GM19043 (cell line): Measurements from ENCODE around the gene ARL11.

Source experiments
- ATAC-seq: cut with Tn5 transposase; IDR thresholded peaks from one replicate; pipeline ENCODE4 v1.9.1; 2021; ENCODE audit warnings: low read depth; ENCODE audit not compliant: unreplicated experiment

The ARL11 gene

DNA sequence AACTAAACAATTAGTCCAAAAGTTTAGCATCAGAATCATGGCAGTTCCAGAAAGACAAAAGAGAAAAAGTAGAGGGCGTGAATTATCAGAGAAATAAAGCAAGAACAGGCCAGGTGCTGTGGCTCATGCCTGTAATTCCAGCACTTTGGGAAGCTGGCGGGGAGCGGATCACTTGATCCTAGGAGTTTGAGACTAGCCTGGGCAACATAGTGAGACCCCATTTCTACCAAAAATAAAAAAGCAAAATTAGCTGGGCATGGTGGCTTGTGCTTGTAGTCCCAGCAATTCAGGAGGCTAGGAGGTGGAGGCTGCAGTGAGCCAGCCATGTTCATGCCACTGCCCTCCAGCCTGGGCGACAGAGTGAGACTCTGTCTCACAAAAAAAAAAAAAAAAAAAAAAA is 18.4 kb downstream of the ARL11 start:
- ATAC-seq, result no peak

DNA sequence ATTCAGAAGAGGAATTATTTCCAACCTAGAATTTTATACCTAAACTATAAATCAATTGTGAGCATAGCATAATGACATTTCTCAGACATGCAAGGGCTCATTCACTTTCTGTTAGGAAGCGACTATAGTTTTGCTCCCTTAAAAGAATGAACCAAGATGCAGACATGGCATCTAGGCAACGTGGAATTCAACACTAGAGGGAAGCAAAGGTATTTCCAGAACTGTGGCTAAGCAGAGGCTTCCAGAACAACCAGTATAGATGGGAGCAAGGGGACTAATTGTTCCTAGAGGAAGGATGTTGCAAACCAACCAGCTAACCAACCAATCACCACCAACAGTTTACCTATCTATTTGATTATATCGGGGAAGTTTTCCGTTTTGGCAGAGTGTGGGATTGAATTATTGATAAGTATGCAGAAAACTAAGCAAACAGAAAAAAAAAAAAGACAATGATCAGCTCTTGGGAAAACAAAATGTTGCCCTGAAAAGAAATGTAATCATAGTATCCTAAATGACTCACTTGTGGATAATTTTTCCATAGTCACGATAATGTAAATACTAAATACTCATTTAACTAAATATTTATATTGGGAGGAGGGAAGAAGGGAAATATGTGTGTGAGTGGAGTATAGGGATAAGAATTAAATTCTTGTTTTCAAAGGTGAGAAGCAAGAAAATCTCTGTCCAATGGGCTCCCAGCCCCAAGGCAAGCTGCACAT is 21.1 kb downstream of the ARL11 start:
- ATAC-seq, result no peak

DNA sequence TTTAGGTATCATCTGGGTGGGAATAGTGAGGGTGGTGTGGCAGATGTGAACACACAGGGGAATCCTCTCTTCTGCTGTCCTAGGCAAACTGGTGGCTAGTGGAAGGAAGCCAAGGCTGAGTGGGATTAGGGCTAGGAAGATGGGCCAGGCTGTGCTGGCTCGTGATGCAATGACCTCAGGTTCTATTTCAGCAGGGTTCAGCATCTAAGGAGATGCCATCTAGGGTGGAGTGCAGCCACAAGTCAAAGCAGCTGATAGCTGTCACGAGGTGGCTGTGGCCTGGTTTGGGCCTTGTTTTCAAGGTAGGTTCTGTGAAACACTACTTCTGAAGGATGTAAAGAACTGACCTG is 21.6 kb downstream of the ARL11 start:
- no peak for ATAC-seq

DNA sequence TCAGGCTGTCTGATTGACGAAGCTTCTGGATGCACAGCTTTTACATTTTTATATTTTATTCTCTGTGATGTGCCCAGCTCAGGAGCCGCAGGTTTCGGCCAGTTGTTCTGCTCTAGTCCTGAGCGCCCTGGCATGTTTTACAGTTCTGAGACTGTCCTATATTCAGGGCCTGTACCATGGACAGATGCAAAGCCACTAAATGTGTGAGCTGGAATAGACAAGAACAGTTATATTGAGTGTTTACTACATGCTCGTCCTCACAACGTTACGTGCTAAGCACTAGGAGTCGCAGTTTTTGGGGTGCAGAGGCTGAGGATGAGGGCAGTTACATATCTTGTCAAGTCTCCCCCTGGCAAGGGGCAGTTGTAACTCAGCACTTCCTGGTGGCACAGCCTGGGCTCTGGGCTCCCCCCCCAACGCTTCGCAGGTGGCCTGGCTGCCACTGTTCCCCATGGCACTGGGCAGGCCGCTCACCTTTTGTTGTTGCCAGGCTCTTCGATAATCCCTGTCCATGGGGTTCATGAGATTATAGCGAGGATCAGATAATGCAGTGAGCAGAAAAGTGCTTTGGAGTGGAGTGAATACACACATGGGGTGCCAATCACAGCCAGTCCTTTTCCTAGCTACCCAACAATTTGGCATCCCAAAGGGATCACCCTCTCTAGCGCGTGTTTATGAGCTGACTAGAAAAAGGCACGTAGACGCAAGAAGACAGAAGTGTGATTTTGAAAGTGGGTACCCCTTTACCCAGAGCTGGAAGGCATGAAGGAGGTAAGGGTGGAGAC is 23.5 kb downstream of the ARL11 start:
- ATAC-seq, result no peak

DNA sequence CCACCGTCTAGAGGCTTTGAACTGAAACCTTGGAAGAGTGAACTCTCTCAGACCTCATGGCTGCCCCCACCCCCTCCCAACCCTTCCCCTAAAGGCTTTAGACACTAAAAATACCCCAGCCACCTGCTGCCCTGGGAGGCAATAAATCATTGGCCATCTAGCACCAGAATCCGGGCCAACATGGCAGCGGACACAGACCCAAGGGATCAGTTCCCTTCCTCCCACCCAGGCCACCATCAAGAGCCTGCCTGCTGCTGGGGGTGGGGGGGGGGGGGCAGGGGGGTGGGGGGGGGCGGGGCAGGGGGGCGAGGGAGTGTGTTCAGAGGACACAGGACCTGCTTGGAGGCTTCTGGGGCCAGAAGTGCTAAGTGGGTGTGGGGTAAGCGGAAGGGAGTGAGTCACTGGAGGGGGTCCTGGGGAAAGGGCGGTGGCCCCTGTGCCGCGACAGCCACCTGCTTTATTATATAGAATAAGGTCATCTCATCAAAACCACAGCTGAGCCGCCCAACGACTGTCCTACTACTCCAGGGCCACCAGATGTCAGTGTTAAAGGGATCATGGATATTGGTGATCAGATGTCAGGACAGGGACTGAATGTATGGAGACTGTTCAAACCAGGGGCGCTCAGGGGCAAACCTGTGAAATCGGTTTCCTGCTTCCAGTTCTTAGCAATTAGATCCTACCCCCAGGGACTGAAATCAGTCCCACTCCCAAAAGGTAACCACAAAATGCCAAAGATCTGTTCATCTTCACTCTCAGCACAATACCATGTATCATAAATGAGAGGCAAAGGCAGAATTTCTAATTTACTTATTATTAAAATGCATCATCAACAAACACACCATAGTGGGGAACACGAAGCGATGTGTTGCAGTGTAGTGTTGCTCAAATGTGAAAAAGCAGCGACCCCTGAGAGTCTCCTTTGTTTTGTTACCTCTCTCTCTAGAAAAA is 24.3 kb downstream of the ARL11 start:
- ATAC-seq, result no peak

DNA sequence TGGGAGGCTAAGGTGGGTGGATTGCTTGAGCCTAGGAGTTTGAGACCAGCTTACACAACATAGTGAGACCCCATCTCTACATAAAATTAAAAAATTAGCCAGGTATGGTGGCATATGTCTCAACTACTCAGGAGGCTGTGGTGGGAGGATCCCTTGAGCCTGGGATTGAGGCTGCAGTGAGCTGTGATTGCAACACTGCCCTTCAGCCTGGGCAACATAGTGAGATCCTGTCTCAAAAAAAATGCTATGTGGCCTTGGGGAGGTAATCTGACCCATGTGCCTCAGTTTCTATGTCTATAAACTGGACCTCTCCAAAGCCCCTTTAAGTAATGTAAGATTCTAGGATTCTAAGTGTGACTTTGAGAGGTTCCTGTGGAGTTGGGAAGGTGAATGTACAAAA is 25.2 kb downstream of the ARL11 start:
- ATAC-seq, result no peak

DNA sequence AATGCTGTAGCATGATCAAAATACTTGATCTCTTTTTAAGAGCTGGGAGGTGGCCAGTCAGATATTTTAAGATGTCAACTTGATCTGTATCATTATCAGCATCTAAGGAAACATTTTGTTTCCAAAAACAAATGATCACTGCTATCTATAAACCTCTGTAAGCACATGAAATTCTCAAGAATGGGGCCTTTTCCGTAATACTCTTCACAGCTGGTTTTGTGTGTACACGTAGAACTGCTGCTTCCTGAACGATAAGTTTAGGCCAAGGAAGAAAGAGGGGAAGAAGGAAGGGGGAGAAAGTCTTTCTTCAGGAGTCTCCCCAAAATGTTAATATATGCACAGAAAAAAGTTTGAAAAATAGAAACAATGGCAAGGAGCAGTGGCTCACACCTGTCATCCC is 25.7 kb downstream of the ARL11 start:
- ATAC-seq, result no peak

DNA sequence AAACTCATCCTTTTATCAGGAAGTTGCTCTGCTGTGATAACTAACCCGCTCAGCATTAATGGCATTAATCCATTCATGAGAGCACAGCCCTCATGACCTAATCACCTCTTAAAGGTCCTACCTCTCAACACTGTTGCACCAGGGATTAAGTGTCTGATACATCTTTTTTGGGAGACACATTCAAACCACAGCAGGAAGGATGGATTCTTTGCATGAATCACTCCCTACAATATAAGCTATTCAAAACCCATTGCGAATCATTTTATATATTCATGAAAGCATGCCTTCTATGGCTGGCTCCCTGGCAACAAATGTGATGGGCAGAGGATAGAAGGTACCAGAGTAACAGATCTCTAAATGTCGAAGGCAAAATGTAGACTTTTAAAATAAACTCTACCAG is 27.6 kb downstream of the ARL11 start:
- no peak for ATAC-seq

DNA sequence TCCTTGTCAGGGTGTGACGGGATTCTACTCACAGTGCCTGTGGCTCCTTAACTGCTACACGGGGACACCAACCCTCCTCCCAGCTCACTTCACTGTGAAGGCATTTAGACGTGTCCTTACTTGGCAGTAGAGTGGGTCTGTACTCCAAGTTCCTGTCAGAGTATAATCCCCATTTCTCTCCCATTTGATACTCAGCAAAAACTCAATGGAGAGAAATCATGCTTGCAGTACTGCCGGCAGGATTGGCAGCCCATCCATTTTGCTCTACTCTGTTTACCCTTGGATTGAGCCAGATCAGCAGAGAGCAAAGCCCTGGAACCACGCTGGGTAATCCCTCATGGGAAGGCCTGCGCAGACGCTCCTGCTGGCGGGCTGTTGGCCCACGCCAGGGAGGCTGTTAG is 28.9 kb downstream of the ARL11 start:
- no peak for ATAC-seq

DNA sequence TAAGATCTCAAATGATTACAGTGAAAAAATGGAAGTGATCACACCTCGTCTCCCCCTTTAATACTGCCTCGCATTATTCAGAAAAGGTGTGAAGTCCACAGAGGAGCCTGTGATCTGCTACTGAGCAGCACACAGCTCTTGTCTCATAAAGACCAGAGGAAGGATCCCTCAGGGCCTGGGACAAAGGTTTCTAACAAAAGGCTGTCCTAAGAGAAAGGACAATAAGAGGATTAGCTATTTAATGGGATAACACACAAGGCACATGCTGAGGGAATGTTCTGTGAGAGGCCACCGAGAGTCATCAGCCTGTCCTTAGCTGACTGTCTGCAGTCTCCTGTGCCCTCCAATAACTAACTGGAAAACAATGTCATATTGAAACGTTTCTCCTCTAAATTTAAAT is 36.3 kb downstream of the ARL11 start:
- no peak for ATAC-seq

DNA sequence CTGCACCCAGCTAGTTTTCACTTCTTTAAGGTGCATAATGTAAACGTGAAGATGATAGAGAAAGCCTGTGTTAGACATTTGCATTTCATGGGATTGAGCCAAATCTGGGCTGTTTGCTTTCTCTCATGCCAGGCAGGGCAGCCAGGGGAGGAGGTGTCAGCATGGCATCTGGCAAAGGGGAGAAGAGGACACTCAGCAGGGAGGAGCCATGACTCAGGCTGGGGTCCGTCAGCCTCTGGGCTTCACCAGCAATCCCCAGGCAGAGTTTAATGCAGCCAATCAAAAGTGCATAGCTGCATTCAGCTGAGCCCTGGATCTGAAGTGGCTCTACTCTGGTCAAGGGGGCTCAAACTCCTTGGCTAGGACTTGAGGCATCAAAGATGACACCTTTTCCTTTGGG is 39.5 kb downstream of the ARL11 start:
- ATAC-seq, result no peak

DNA sequence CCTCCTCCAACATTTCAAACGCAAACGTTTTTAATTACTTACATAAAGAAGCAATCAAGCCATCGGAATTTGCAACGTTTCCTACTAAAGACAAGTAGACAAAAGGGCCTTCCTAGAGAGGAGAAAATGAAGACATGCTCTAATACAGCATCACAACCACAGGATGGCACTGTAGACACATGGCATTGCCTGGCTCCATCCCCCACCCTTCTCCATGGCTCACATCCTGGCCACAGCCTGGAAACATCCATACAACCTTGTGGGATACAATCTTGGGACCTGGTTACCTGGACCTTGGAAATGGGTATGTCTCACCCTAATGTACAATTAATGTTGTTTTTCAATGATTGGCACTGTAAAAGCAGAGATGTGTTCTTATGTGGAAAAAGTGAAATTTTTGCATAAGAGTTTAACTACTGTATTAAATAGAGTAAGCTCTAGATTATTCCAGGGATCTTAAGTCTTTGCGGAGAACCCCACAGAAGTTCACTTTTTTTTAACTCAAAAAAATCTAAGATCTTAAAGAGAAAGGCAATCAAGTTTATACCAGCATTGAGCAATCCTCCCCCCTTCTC is 41.5 kb downstream of the ARL11 start:
- no peak for ATAC-seq

DNA sequence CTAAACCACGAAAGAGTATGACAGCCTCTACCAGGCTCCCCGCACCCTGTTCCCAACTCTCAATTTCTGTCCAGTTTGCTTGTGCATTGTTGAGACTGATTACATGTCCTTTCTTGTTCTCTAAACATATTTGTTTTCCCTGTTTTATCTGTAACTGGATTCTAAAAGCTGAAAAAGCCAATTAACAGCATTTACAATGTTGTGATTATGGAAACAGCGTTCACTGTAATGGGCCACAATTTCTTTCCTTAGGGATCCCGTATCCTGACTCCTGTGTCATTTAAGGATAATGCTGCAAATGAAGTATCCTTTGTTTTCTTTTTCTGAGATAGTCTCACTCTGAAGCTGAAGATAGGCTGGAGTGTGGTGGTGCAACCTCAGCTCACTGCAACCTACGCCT is 42.5 kb downstream of the ARL11 start:
- no peak for ATAC-seq

DNA sequence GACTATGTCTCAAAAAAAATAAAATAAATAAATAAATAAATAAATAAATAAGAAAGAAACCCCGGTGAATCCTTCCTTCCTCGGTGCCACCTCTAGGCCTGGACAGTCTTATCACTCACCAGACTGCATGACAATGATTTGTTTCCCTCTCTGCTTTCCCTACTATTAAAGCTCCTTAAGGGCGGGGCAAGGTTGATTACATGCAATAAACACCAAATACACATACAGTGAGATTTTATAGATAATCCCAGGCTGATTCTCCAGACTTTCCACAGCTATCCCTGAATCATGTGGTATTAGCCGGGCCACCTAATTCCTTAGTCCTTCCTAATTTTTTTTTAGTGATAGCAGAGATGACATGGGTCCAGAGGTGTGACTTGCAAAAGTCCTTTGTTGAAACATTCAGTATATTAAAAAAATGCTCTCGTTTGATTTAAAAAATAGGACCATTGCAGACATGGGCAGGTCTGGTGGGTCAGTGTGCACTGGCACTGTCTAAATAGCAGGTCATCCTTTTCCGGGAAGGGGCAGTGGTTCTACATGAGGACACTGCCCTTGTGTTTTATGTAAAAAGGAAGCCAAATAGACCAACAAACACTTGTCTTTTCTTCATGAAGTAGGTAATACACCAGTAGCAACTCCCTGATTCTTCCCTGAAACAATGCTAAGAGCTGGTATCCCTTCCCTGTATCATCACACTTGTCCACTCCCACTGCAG is 48.4 kb downstream of the ARL11 start:
- no peak for ATAC-seq

DNA sequence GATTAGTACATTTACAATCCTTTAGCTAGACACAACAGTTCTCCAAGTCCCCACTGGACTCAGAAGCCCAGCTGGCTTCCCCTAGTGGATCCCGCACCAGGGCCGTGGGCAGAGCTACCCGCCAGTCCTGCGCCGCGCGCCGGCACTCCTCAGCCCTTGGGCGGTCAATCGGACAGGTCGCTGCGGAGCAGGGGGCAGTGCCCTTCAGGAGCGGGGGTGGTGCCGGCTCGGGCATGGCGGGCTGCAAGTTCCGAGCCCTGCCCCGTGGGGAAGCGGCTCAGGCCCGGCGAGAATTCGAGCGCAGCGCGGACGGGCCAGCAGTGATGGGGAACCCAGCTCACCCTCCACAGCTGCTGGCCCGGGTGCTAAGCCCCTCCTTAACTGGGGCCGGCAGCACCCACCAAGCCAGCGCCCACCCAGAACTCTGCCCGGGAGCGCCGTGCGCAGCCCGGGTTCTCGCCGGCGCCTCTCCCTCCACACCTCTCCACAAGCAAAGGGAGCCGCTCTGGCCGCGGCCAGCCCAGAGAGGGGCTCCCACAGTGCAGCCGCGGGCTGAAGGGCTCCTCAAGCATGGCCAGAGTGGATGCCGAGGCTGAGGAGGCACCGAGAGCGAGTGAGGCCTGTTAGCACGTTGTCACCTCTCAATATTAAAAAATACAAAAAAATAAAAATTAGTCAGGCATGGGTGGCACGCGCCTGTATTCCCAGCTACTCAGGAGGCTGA is 50.0 kb downstream of the ARL11 start:
- ATAC-seq, result no peak

DNA sequence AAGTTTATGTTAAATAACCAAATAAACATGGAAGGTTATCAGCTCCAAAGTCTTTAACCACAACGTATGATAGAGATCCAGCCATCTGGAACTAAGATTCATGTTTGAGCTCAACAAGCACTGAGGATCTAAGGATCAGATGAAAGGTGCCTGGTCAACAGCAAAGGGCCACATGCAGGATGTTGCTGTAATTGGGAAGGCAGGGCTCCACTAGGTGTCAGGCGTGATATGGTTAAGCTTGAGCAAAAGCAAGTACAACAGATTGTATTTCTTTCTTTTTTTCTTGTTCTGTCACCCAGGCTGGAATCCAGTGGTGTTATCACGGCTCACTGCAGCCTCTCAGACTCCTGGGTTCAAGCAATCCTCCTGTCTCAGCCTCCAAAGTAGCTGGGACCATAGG is 50.9 kb downstream of the ARL11 start:
- ATAC-seq, result no peak

DNA sequence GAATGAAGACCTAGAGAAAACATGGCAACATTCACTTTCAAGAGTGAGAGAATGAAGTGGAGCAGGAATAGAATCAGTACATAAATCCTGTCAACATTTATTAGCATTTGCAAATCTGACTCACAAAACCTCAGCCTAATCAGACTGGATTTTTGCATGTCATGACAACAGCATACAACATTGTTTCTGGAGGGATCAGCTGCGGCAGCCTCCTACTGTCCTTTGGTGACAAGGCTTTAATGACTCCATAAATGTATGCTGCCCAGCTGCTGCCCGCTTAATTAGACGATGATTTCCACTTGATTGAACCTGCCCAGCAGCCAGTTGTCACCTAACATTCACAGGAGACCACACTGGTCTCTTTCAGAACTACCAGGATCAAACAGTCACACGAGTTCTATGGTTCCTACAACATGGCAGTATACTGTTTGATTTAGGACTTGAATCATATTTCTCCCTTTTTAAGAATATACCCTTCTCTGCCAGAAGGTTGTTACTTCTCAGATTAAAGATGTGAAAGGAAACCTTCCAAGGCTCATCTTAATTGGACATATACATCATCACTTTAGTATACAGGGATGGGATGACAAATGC is 53.6 kb downstream of the ARL11 start:
- no peak for ATAC-seq
